HepG2 (cell line): Measurements from ENCODE around the gene TPD52L2. TPM values are rescaled to one million over a fixed set of nuclear protein-coding genes. Genes with fewer than 3 reads are reported as not detected.

Experiments used
- AKNA ChIP-seq: sonication (generic); formaldehyde crosslinking; IDR thresholded peaks from 2 replicates; pipeline ENCODE4 v1.4.0; 2020; ENCODE audit warnings: missing genetic modification reagents, borderline replicate concordance
- CBX1 ChIP-seq: IDR thresholded peaks from one replicate; pipeline ENCODE4 v1.6.1; 2016; ENCODE audit warnings: antibody characterized with exemption, low read depth
- HNRNPH1 ChIP-seq: fragments of 200-400 bp; formaldehyde crosslinking; optimal IDR thresholded peaks from 2 replicates; pipeline ENCODE3; 2017; ENCODE audit warnings: mild to moderate bottlenecking, low read depth, low read length
- HNRNPUL1 ChIP-seq: fragments of 200-400 bp; formaldehyde crosslinking; IDR thresholded peaks from 2 replicates; pipeline ENCODE4 v1.6.1; 2017; ENCODE audit warnings: low read depth, mild to moderate bottlenecking, low read length, moderate library complexity
- SOX5 ChIP-seq: IDR thresholded peaks from 2 replicates; pipeline ENCODE4 v1.6.1; 2016; ENCODE audit warnings: borderline replicate concordance
- ZEB1 ChIP-seq: IDR thresholded peaks from 2 replicates; pipeline ENCODE4 v1.6.1; 2012; ENCODE audit warnings: mild to moderate bottlenecking, low read depth, inconsistent platforms; ENCODE audit not compliant: insufficient replicate concordance
- ZNF597 ChIP-seq: sonication (generic); formaldehyde crosslinking; IDR thresholded peaks from 2 replicates; pipeline ENCODE4 v1.5.0; 2020; ENCODE audit warnings: missing genetic modification reagents
- polyA plus RNA-seq, 8 experiments: library from polyadenylated mRNA; depleted of rRNA in 3 of 8; stranded (reverse) in 7 of 8; unstranded in 1 of 8; fragments of >200 nt; fragmentation: Illumina TruSeq in 4 of 8; extraction: Trizol in 4 of 8; gene quantifications; 2 replicates each; pipeline versions ENCODE4 v1.2.1 to v1.2.3, GENCODE V29; 2011 to 2016; ENCODE audit warnings: low read depth in 4 of 8, missing spikeins in 1 of 8, mixed read lengths in 1 of 8; ENCODE audit not compliant: insufficient read depth in 1 of 8
- total RNA-seq, 5 experiments: library from RNA; depleted of rRNA; stranded (reverse); fragments of >200 nt; fragmentation: Illumina TruSeq; extraction: Trizol; gene quantifications; 2 replicates each; pipeline ENCODE4 v1.2.3, GENCODE V29; 2016; ENCODE audit warnings: low read depth in 1 of 5
- TF ChIP-seq, protein P1 (sequence below): sonication (generic); formaldehyde crosslinking; IDR thresholded peaks from 2 replicates; pipeline ENCODE4 v1.5.1; 2020; ENCODE audit warnings: missing genetic modification reagents, mild to moderate bottlenecking, borderline replicate concordance
- TF ChIP-seq, protein P2 (sequence below): IDR thresholded peaks from 2 replicates; pipeline ENCODE4 v1.6.1; 2012; ENCODE audit warnings: low read depth, low read length, improper control_type of control experiment
- TF ChIP-seq, protein P3 (sequence below): sonication (generic); formaldehyde crosslinking; IDR thresholded peaks from 2 replicates; pipeline ENCODE4 v1.4.0; 2020; ENCODE audit warnings: missing genetic modification reagents

Gene TPD52L2
- total and polyA plus RNA-seq, 2 of the 13 experiments (the other 11 are each of a cell fraction or from before 2014, with no cell fraction given) = 156 to 184 TPM

DNA sequence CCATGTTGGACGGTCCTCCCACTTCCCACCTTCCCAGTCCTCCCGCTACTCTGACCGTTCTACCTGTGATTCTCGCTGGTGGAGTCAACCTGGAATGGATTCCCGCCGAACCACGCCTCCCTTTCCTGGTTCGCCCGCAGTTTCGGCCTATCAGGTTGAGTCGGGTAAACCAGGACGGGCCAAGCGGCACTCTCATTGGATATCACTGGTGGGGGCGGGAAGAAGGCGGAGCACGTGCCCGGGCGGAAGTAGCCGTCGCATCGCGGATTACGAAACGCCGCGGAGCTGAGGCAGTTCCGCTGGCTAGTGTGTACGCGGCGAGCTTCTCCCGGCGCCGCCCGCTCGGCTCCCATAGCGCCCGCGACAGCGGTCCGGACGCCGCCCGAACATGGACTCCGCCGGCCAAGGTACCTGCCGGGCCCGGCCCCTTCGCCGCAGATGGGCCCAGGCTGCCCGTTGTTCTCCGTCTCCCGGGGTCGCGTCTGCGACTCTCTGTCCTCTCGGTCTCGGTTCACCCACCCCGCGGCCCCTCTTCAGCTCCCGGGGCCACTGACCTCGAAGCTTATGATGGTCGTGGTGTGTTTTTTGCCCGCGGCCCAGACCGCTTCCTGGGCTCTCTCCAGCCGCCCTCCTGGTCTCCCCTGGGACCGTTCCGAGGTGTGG, at the start of gene TPD52L2 (continued):
- TF ChIP-seq AKNA (CRISPR knock-in tag) (peak; percentile 84), ZNF597 (CRISPR knock-in tag) (peak; percentile 94; the same call in 1 of the 2 replicates), ZEB1 (peak; percentile 70), HNRNPUL1 (no peak), HNRNPH1 (peak; percentile 98), CBX1 (peak; percentile 65), SOX5 (CRISPR knock-in tag) (peak; percentile 78; the same call in 1 of the 2 replicates)
- TF ChIP-seq, protein P1, sequence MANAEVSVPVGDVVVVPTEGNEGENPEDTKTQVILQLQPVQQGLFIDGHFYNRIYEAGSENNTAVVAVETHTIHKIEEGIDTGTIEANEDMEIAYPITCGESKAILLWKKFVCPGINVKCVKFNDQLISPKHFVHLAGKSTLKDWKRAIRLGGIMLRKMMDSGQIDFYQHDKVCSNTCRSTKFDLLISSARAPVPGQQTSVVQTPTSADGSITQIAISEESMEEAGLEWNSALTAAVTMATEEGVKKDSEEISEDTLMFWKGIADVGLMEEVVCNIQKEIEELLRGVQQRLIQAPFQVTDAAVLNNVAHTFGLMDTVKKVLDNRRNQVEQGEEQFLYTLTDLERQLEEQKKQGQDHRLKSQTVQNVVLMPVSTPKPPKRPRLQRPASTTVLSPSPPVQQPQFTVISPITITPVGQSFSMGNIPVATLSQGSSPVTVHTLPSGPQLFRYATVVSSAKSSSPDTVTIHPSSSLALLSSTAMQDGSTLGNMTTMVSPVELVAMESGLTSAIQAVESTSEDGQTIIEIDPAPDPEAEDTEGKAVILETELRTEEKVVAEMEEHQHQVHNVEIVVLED (CRISPR knock-in tag) = peak; percentile 93
- TF ChIP-seq, protein P2, sequence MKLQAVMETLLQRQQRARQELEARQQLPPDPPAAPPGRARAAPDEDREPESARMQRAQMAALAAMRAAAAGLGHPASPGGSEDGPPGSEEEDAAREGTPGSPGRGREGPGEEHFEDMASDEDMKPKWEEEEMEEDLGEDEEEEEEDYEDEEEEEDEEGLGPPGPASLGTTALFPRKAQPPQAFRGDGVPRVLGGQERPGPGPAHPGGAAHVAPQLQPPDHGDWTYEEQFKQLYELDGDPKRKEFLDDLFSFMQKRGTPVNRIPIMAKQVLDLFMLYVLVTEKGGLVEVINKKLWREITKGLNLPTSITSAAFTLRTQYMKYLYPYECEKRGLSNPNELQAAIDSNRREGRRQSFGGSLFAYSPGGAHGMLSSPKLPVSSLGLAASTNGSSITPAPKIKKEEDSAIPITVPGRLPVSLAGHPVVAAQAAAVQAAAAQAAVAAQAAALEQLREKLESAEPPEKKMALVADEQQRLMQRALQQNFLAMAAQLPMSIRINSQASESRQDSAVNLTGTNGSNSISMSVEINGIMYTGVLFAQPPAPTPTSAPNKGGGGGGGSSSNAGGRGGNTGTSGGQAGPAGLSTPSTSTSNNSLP = no peak
- TF ChIP-seq, protein P3, sequence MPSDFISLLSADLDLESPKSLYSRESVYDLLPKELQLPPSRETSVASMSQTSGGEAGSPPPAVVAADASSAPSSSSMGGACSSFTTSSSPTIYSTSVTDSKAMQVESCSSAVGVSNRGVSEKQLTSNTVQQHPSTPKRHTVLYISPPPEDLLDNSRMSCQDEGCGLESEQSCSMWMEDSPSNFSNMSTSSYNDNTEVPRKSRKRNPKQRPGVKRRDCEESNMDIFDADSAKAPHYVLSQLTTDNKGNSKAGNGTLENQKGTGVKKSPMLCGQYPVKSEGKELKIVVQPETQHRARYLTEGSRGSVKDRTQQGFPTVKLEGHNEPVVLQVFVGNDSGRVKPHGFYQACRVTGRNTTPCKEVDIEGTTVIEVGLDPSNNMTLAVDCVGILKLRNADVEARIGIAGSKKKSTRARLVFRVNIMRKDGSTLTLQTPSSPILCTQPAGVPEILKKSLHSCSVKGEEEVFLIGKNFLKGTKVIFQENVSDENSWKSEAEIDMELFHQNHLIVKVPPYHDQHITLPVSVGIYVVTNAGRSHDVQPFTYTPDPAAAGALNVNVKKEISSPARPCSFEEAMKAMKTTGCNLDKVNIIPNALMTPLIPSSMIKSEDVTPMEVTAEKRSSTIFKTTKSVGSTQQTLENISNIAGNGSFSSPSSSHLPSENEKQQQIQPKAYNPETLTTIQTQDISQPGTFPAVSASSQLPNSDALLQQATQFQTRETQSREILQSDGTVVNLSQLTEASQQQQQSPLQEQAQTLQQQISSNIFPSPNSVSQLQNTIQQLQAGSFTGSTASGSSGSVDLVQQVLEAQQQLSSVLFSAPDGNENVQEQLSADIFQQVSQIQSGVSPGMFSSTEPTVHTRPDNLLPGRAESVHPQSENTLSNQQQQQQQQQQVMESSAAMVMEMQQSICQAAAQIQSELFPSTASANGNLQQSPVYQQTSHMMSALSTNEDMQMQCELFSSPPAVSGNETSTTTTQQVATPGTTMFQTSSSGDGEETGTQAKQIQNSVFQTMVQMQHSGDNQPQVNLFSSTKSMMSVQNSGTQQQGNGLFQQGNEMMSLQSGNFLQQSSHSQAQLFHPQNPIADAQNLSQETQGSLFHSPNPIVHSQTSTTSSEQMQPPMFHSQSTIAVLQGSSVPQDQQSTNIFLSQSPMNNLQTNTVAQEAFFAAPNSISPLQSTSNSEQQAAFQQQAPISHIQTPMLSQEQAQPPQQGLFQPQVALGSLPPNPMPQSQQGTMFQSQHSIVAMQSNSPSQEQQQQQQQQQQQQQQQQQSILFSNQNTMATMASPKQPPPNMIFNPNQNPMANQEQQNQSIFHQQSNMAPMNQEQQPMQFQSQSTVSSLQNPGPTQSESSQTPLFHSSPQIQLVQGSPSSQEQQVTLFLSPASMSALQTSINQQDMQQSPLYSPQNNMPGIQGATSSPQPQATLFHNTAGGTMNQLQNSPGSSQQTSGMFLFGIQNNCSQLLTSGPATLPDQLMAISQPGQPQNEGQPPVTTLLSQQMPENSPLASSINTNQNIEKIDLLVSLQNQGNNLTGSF (CRISPR knock-in tag) = peak; percentile 88
